WTC11 (cell line): ENCODE measurements around the gene KDELR3. TPM values are rescaled to one million over a fixed set of nuclear protein-coding genes. Genes with fewer than 3 reads are reported as not detected.

Experiments used
- ATAC-seq: fragments of 200-7000 bp; cut with Tn5 transposase; 2 replicates; pipeline ENCODE4 v1.10.0; 2021; ENCODE audit warnings: mild to moderate bottlenecking, moderate library complexity
- CTCF ChIA-PET: fragments of 300-600 bp; sonication (Branson Sonifier 250); formaldehyde crosslinking; loops from one replicate; lab custom pipeline; 2021; ENCODE audit warnings: antibody characterized with exemption; lab: Charles Lee
- POLR2A ChIA-PET: fragments of 350-600 bp; sonication (Branson Sonifier 250); formaldehyde crosslinking; loops from one replicate; lab custom pipeline; 2021; ENCODE audit warnings: antibody characterized with exemption; lab: Charles Lee
- DNase-seq: peaks from one replicate; pipeline ENCODE4 v3.0.0; 2021; ENCODE audit warnings: low spot score
- H3K27ac Mint-ChIP-seq: 2 replicates; pipeline ENCODE4 v1.8.0; 2021; ENCODE audit warnings: mixed read lengths
- H3K27me3 Mint-ChIP-seq: 2 replicates; pipeline ENCODE4 v1.8.0; 2021; ENCODE audit warnings: low read depth, mild to moderate bottlenecking, moderate library complexity, mixed read lengths
- H3K36me3 Mint-ChIP-seq: 2 replicates; pipeline ENCODE4 v1.8.0; 2021; ENCODE audit warnings: mixed read lengths
- H3K4me1 Mint-ChIP-seq: 2 replicates; pipeline ENCODE4 v1.8.0; 2022; ENCODE audit warnings: mixed read lengths
- H3K4me3 Mint-ChIP-seq: 2 replicates; pipeline ENCODE4 v1.8.0; 2021; ENCODE audit warnings: mild to moderate bottlenecking, moderate library complexity, mixed read lengths
- H3K9me3 Mint-ChIP-seq: 2 replicates; pipeline ENCODE4 v1.8.0; 2021; ENCODE audit warnings: mixed read lengths
- AFF4 ChIP-seq: sonication (generic); formaldehyde crosslinking; IDR thresholded peaks from 2 replicates; pipeline ENCODE4 v1.8.1; 2023; ENCODE audit warnings: mild to moderate bottlenecking, missing genetic modification reagents, borderline replicate concordance
- CREB1 ChIP-seq: sonication (generic); formaldehyde crosslinking; IDR thresholded peaks from 2 replicates; pipeline ENCODE4 v1.8.0; 2023; ENCODE audit warnings: mild to moderate bottlenecking, missing genetic modification reagents
- ELF4 ChIP-seq: sonication (generic); formaldehyde crosslinking; IDR thresholded peaks from 2 replicates; pipeline ENCODE4 v1.8.1; 2022; ENCODE audit warnings: low read depth, mild to moderate bottlenecking, moderate library complexity, missing genetic modification reagents
- ERG ChIP-seq: fragments of 250-450 bp; sonication (Bioruptor Pico); IDR thresholded peaks from 2 replicates; pipeline ENCODE4 v1.8.0; 2021; ENCODE audit warnings: mild to moderate bottlenecking
- ESRRA ChIP-seq: sonication (generic); formaldehyde crosslinking; IDR thresholded peaks from 2 replicates; pipeline ENCODE4 v1.8.1; 2022; ENCODE audit warnings: mild to moderate bottlenecking, missing genetic modification reagents, borderline replicate concordance
- IRF2 ChIP-seq: sonication (generic); formaldehyde crosslinking; IDR thresholded peaks from 2 replicates; pipeline ENCODE4 v1.8.0; 2022; ENCODE audit warnings: low read depth, missing genetic modification reagents, borderline replicate concordance
- JUN ChIP-seq: sonication (generic); formaldehyde crosslinking; IDR thresholded peaks from 2 replicates; pipeline ENCODE4 v1.8.0; 2023; ENCODE audit warnings: mild to moderate bottlenecking, missing genetic modification reagents
- MYBL2 ChIP-seq: sonication (generic); formaldehyde crosslinking; IDR thresholded peaks from 2 replicates; pipeline ENCODE4 v1.8.1; 2023; ENCODE audit warnings: mild to moderate bottlenecking, moderate library complexity, missing genetic modification reagents
- NFYB ChIP-seq: sonication (generic); formaldehyde crosslinking; conservative IDR thresholded peaks from 2 replicates; pipeline ENCODE4 v1.8.0; 2022; ENCODE audit warnings: low read depth, missing genetic modification reagents
- OVOL2 ChIP-seq: fragments of 250-450 bp; sonication (Bioruptor Pico); IDR thresholded peaks from 2 replicates; pipeline ENCODE4 v1.9.0; 2021; ENCODE audit warnings: mild to moderate bottlenecking, borderline replicate concordance
- SMAD3 ChIP-seq: sonication (generic); formaldehyde crosslinking; IDR thresholded peaks from 2 replicates; pipeline ENCODE4 v1.8.0; 2022; ENCODE audit warnings: missing genetic modification reagents, mild to moderate bottlenecking, borderline replicate concordance
- TP53 ChIP-seq: sonication (generic); formaldehyde crosslinking; IDR thresholded peaks from 2 replicates; pipeline ENCODE4 v1.8.1; 2023; ENCODE audit warnings: mild to moderate bottlenecking, missing genetic modification reagents
- ZNF121 ChIP-seq: sonication (generic); formaldehyde crosslinking; IDR thresholded peaks from 2 replicates; pipeline ENCODE4 v1.8.0; 2023; ENCODE audit warnings: missing genetic modification reagents
- ZNF671 ChIP-seq: fragments of 250-450 bp; sonication (Bioruptor Pico); IDR thresholded peaks from 2 replicates; pipeline ENCODE4 v1.8.0; 2021; ENCODE audit warnings: mild to moderate bottlenecking
- total RNA-seq: library from RNA; stranded (reverse); gene quantifications from 3 replicates; pipeline ENCODE4 v1.2.3, GENCODE V29; 2021
- TF ChIP-seq, protein P1 (sequence below): sonication (generic); formaldehyde crosslinking; IDR thresholded peaks from 2 replicates; pipeline ENCODE4 v1.8.1; 2023; ENCODE audit warnings: mild to moderate bottlenecking, missing genetic modification reagents, moderate library complexity
- TF ChIP-seq, protein P2 (sequence below): fragments of 250-450 bp; sonication (Bioruptor Pico); conservative IDR thresholded peaks from 2 replicates; pipeline ENCODE4 v1.9.0; 2021; ENCODE audit warnings: mild to moderate bottlenecking
- TF ChIP-seq, protein P3 (sequence below): sonication (generic); formaldehyde crosslinking; IDR thresholded peaks from 2 replicates; pipeline ENCODE4 v1.8.1; 2022; ENCODE audit warnings: missing genetic modification reagents, borderline replicate concordance
- TF ChIP-seq, protein P4 (sequence below): sonication (generic); formaldehyde crosslinking; IDR thresholded peaks from 2 replicates; pipeline ENCODE4 v1.8.0; 2022; ENCODE audit warnings: mild to moderate bottlenecking, missing genetic modification reagents
- TF ChIP-seq, protein P5 (sequence below): sonication (generic); formaldehyde crosslinking; conservative IDR thresholded peaks from 2 replicates; pipeline ENCODE4 v1.8.1; 2022; ENCODE audit warnings: mild to moderate bottlenecking, missing genetic modification reagents

The KDELR3 gene
- total RNA-seq, 1 experiment from 2014 or later, result 5.7 TPM

GRCh38 chr22:38450234-38450797, 17.6 kb upstream of the KDELR3 start:
- H3K27me3 Mint-ChIP-seq, result peaks cover 39% of the 10 kb centered on the region
- peak; percentile 11; the same call in 1 of the 2 replicates for ATAC-seq
- ChIA-PET CTCF (interaction anchor here (0.8 to 1.0 kb wide), 2 partner anchors 12 to 15 kb away, joined by 3 to 5 read pairs; no protein-coding TSS in a partner anchor), POLR2A (no interaction called here)
- peaks cover 27% of the 10 kb centered on the region for H3K4me1 Mint-ChIP-seq
- no peak overlapping the region for H3K27ac Mint-ChIP-seq
- TF ChIP-seq ESRRA (CRISPR knock-in tag) (no peak), SMAD3 (no peak), CREB1 (no peak), MYBL2 (CRISPR knock-in tag) (no peak), NFYB (CRISPR knock-in tag) (no peak), ERG (CRISPR knock-in tag) (no peak), AFF4 (CRISPR knock-in tag) (no peak), IRF2 (CRISPR knock-in tag) (no peak), OVOL2 (CRISPR knock-in tag) (no peak), ELF4 (no peak), ZNF671 (no peak), JUN (CRISPR knock-in tag) (no peak), TP53 (CRISPR knock-in tag) (no peak), ZNF121 (CRISPR knock-in tag) (no peak)
- TF ChIP-seq, protein P1, sequence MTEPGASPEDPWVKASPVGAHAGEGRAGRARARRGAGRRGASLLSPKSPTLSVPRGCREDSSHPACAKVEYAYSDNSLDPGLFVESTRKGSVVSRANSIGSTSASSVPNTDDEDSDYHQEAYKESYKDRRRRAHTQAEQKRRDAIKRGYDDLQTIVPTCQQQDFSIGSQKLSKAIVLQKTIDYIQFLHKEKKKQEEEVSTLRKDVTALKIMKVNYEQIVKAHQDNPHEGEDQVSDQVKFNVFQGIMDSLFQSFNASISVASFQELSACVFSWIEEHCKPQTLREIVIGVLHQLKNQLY (CRISPR knock-in tag), result no peak
- TF ChIP-seq, protein P2, sequence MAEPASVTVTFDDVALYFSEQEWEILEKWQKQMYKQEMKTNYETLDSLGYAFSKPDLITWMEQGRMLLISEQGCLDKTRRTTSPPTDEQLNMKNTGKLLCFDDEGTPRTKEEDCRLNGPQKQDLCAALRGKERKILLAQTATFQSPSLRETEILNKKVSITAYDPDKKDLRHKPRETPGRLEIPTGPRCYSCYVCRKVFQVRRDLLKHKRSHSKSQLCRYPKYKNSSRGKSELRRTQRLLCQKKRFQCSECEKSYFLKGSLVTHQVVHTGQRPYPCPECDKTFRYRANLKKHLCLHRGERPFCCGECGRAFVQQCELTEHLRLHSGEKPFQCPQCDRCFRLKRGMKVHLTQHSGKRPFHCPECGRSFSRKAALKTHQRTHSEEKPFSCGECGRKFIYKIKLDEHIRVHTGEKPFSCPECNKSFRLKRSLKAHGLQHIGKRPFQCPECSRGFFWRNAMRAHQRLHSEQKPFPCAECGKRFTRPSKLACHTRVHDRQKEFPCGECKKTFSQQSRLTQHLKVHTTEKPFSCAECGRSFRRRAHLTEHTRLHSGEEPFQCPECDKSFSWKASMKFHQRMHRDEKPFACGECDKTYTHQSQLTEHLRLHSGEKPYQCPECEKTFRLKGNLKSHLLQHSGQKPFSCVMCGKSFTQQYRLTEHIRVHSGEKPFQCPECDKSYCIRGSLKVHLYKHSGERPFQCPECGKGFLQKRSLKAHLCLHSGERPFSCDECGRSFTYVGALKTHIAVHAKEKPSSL, result no peak
- TF ChIP-seq, protein P3, sequence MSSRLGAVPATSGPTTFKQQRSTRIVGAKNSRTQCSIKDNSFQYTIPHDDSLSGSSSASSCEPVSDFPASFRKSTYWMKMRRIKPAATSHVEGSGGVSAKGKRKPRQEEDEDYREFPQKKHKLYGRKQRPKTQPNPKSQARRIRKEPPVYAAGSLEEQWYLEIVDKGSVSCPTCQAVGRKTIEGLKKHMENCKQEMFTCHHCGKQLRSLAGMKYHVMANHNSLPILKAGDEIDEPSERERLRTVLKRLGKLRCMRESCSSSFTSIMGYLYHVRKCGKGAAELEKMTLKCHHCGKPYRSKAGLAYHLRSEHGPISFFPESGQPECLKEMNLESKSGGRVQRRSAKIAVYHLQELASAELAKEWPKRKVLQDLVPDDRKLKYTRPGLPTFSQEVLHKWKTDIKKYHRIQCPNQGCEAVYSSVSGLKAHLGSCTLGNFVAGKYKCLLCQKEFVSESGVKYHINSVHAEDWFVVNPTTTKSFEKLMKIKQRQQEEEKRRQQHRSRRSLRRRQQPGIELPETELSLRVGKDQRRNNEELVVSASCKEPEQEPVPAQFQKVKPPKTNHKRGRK (CRISPR knock-in tag), result no peak
- TF ChIP-seq, protein P4, sequence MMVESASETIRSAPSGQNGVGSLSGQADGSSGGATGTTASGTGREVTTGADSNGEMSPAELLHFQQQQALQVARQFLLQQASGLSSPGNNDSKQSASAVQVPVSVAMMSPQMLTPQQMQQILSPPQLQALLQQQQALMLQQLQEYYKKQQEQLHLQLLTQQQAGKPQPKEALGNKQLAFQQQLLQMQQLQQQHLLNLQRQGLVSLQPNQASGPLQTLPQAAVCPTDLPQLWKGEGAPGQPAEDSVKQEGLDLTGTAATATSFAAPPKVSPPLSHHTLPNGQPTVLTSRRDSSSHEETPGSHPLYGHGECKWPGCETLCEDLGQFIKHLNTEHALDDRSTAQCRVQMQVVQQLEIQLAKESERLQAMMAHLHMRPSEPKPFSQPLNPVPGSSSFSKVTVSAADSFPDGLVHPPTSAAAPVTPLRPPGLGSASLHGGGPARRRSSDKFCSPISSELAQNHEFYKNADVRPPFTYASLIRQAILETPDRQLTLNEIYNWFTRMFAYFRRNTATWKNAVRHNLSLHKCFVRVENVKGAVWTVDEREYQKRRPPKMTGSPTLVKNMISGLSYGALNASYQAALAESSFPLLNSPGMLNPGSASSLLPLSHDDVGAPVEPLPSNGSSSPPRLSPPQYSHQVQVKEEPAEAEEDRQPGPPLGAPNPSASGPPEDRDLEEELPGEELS, result no peak
- TF ChIP-seq, protein P5, sequence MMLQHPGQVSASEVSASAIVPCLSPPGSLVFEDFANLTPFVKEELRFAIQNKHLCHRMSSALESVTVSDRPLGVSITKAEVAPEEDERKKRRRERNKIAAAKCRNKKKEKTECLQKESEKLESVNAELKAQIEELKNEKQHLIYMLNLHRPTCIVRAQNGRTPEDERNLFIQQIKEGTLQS (CRISPR knock-in tag), result no peak
- no peak for DNase-seq
- no peaks in the 10 kb centered on the region for H3K9me3 Mint-ChIP-seq
- no peak overlapping the region for H3K4me3 Mint-ChIP-seq
- no peaks in the 10 kb centered on the region for H3K36me3 Mint-ChIP-seq
